HG03442 (cell line): Measurements from ENCODE around the gene CISD2.
A peak's percentile ranks its signal among the peaks of the same experiment; 100 is the strongest.
"Not testable (repeated sequence)": the region's sequence is repeated elsewhere in the genome, so short reads cannot be mapped to it uniquely, and the experiment has no call there.

ENCODE experiments used
- ATAC-seq: cut with Tn5 transposase; IDR thresholded peaks from one replicate; pipeline ENCODE4 v1.9.1; 2021; ENCODE audit warnings: mild to moderate bottlenecking, moderate library complexity; ENCODE audit not compliant: unreplicated experiment

The CISD2 gene

GRCh38 chr4:102868781-102869568 is at the start of gene CISD2:
Gene CISD2, plus strand, starts transcription at chr4:102868992. Its CDS starts 93 bp downstream, at chr4:102869085.
- ATAC-seq: peak; percentile 83

- not testable (repeated sequence) for ATAC-seq
Measured at GRCh38 chr4:102819100-102819499, 49.7 kb upstream of the CISD2 start.

- ATAC-seq: no peak
Measured at GRCh38 chr4:102819588-102820365, 49.0 kb upstream of the CISD2 start.

- ATAC-seq: no peak
Measured at GRCh38 chr4:102823464-102823863, 45.3 kb upstream of the CISD2 start.

- no peak for ATAC-seq
Measured at GRCh38 chr4:102823897-102824296, 44.9 kb upstream of the CISD2 start.

- no peak for ATAC-seq
Measured at GRCh38 chr4:102824398-102824797, 44.4 kb upstream of the CISD2 start.

- no peak for ATAC-seq
Measured at GRCh38 chr4:102825261-102826091, 43.3 kb upstream of the CISD2 start.

- ATAC-seq: no peak
Measured at GRCh38 chr4:102826105-102826889, 42.5 kb upstream of the CISD2 start.

GRCh38 chr4:102826890-102827673 is 41.7 kb upstream of the CISD2 start, which contains the start of gene UBE2D3:
Gene UBE2D3, minus strand, starts transcription at chr4:102827551. Its CDS starts 1,043 bp downstream, at chr4:102826508.
- peak; percentile 27 for ATAC-seq

GRCh38 chr4:102827674-102828496 is 40.9 kb upstream of the CISD2 start:
- ATAC-seq: peak; percentile 78

GRCh38 chr4:102828497-102828808 is 40.3 kb upstream of the CISD2 start:
- ATAC-seq: no peak

- ATAC-seq: no peak
Measured at GRCh38 chr4:102829803-102830202, 39.0 kb upstream of the CISD2 start.

GRCh38 chr4:102832105-102832504 is 36.7 kb upstream of the CISD2 start:
- no peak for ATAC-seq

- ATAC-seq: no peak
Measured at GRCh38 chr4:102832667-102833066, 36.1 kb upstream of the CISD2 start.

GRCh38 chr4:102836596-102836995 is 32.2 kb upstream of the CISD2 start:
- ATAC-seq: no peak

GRCh38 chr4:102842367-102842766 is 26.4 kb upstream of the CISD2 start:
- ATAC-seq: no peak

- ATAC-seq: no peak
Measured at GRCh38 chr4:102843273-102843672, 25.5 kb upstream of the CISD2 start.

- ATAC-seq: no peak
Measured at GRCh38 chr4:102843938-102844337, 24.9 kb upstream of the CISD2 start.

- no peak for ATAC-seq
Measured at GRCh38 chr4:102847687-102848086, 21.1 kb upstream of the CISD2 start.
